Prostate gland (tissue), 2 donors: ENCODE data around the gene LRRC2.

Experiments used
- CTCF ChIP-seq, 4 experiments: fragments of 200-600 bp in 2 of 4; fragments of 450-650 bp in 2 of 4; sonication (generic) in 2 of 4; IDR thresholded peaks; 1 replicate in 3 of 4; 2 replicates in 1 of 4; pipeline ENCODE4 v1.5.1; 2016 to 2019; ENCODE audit warnings: antibody characterized with exemption in 4 of 4, mild to moderate bottlenecking in 2 of 4, moderate library complexity in 2 of 4
- POLR2AphosphoS5 ChIP-seq: sonication (generic); formaldehyde crosslinking; IDR thresholded peaks from one replicate; pipeline ENCODE4 v1.6.1; 2017; ENCODE audit warnings: antibody characterized with exemption

GRCh38 chr3:46551615-46552014, 14.5 kb downstream of the LRRC2 start:
- TF ChIP-seq CTCF (IDR thresholded peaks at IDR 0.05) (no peak), POLR2AphosphoS5 (no peak)
